ENCODE results near the gene SULT1A4.
"Not testable (repeated sequence)": the region's sequence is repeated elsewhere in the genome, so short reads cannot be mapped to it uniquely, and the experiment has no call there.

The SULT1A4 gene

DNA sequence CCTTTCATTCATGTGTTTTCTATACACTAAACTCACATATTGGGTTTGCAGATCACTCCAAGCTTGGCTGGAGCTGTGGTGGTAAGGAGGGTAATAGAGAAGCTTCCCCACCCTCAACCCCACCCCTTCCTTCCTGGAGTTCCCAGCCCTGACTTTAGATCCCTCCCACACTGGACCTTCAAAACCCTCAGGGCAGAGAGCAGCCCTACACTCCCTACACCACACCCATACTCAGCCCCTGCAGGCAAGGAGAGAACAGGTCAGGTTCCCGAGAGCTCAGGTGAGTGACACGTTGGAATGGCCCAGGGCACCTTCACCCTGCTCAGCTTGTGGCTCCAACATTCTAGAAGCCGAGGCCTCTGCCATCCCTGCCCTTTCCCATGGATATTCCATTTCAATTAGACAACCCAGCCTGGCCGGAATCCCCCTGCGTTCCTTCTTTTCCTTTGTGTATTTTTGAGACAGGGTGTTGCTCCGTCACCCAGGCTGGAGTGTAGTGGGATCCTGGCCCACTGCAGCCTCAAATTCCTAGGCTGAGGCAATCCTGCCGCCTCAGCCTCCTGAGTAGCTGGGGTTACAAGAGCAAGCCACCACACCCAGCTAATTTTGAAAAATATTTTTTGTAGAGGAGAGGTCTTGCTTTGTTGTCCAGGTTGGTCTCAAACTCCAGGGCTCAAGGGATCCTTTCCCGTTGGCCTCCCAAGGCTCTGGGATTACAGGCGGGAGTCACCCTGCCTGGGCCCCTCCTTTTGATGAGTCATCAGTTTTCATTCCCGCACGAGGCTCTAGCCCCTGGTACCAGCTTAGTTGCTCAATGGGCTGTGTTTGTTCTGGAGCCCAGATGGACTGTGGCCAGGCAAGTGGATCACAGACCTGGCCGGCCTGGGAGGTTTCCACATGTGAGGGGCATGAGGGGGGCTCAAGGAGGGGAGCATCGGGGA is at the start of gene SULT1A4:
SULT1A4 (plus strand) TSS at position 208 of the 941 bp plus-strand sequence. CDS start 1,473 bp downstream, outside the sequence.
- not testable (repeated sequence) for DNase-seq

DNA sequence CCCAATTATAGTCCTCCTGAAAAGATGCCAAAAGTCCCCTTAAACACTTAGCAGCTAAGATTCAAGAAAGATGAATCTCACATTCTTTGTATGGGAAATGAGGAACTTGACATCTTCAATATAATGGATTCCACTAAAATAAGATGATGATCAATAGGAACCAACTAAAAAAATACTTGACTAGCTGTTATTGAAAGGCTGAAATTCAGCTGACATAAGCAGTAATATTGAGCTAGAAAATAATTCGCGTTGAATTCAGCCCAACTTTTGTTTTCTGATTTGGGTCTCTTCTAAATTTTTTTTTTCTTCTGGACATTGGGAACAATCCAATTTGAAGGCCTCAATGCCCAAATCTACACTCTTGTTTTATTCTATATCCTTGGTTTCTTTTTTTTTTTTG is 36.1 kb upstream of the SULT1A4 start:
- not testable (repeated sequence) for DNase-seq

GRCh38 chr16:29425390-29425789 is 34.3 kb upstream of the SULT1A4 start:
- not testable (repeated sequence) for DNase-seq

DNA sequence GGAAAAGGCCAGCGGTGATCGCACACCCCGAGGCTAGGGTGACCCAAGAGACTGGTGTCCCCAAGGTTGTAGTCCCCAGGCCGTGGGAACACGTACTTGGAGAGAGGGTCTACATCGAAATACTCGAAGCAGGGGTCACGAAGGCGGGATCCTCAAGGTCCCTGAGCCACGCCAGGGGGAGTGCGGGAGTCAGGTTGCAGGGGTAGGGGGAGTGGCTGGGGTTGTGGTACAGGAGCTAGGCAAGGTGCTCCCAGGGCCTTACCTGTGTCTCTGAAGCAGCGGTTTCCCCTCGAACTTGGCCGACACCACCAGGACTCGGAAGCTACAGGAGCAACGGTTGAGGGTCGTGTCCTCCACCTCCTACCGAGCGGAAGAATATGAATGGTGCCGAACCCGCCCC is 6.0 kb upstream of the SULT1A4 start:
- DNase-seq = not testable (repeated sequence)

- not testable (repeated sequence) for DNase-seq
Observed at GRCh38 chr16:29454269-29454668, 5.4 kb upstream of the SULT1A4 start, which contains the start of the genes BOLA2 and SLX1B. BOLA2 (minus strand) TSS chr16:29454351; CDS start chr16:29454253, 98 bp downstream. SLX1B (plus strand) TSS chr16:29454533.

- not testable (repeated sequence) for DNase-seq
Observed at GRCh38 chr16:29454828-29455227, 4.9 kb upstream of the SULT1A4 start.

GRCh38 chr16:29457660-29458059 is 2.1 kb upstream of the SULT1A4 start:
- DNase-seq = not testable (repeated sequence)

GRCh38 chr16:29460647-29461030 is 926 bp downstream of the SULT1A4 start:
- not testable (repeated sequence) for DNase-seq

GRCh38 chr16:29465985-29466824 is 6.5 kb downstream of the SULT1A4 start:
- not testable (repeated sequence) for DNase-seq

- not testable (repeated sequence) for DNase-seq
Observed at GRCh38 chr16:29466904-29467303, 7.2 kb downstream of the SULT1A4 start.

GRCh38 chr16:29467654-29468366 is 8.1 kb downstream of the SULT1A4 start:
- DNase-seq = not testable (repeated sequence)

- peak; percentile 15 to 33 for DNase-seq
Observed at GRCh38 chr16:29469660-29470059, 9.9 kb downstream of the SULT1A4 start.

DNA sequence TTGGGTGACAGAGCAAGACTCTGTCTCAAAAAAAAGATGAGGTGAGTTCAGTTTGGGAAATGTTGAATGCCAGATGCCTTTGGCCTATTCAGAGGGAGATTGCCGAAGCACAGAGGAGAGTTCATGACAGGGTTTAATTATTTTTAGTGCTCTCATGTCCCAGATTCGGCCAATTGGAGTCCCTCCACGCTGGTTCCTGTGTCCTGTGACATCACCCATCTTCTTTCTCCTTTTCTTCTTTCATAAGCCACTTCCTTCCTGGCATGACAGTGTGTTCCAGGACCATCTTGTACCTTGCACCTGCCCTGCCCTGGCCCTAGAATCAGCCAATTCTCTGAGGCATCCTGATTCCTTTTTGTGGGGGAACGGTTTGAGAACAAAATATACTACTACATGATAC is 12.4 kb downstream of the SULT1A4 start:
- DNase-seq = not testable (repeated sequence)

- peak in 1 of 2 donors; percentile 0 for DNase-seq
Observed at GRCh38 chr16:29482276-29482675, 22.6 kb downstream of the SULT1A4 start.

DNA sequence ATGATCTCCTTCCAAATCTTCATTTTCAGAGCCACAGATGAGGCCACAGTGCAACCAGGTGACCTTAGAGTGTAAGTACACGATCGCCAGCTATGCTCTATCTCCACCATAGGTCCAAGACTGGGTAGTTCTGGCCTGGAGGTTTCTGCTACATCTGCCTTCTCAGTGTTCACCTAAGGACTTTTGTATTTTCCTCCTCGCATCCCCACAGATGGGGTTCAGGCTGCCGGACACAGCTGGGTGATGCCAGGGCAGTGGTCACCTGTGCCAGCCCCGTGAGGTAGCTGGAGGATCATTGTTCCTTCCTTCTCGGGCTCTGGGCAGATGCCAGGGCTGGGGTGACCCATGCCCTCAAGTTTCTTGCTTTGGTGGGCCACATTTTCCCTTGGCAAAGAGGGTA is 46.6 kb downstream of the SULT1A4 start, which contains the start of gene NPIPB12:
NPIPB12 (minus strand) TSS at position 101 of the 400 bp plus-strand sequence.
- DNase-seq = not testable (repeated sequence)
